DND-41 (cell line): ENCODE data around the gene DPM1.

Experiments used
- ATAC-seq: fragments of 200-7000 bp; cut with Tn5 transposase; 3 replicates; pipeline ENCODE4 v1.9.1; 2021; ENCODE audit warnings: low read depth; ENCODE audit not compliant: insufficient read depth
- DNase-seq: peaks from one replicate; pipeline ENCODE4 v3.0.0-alpha.2; 2020
- H2AFZ ChIP-seq: 2 replicates; pipeline ENCODE4 v1.6.0; 2012; ENCODE audit warnings: low read depth, low read length
- H3K27ac ChIP-seq: 2 replicates; pipeline ENCODE4 v1.5.1; 2012; ENCODE audit warnings: low read length, inconsistent platforms
- H3K27me3 ChIP-seq: fragments of 200-600 bp; sonication (generic); 2 replicates; pipeline ENCODE4 v1.6.0; 2012; ENCODE audit warnings: low read length, mild to moderate bottlenecking, inconsistent platforms; ENCODE audit not compliant: insufficient read depth, poor library complexity
- H3K36me3 ChIP-seq: 2 replicates; pipeline ENCODE4 v1.5.1; 2012; ENCODE audit warnings: low read length, inconsistent platforms; ENCODE audit not compliant: insufficient read depth
- H3K4me1 ChIP-seq: 2 replicates; pipeline ENCODE4 v1.5.1; 2012; ENCODE audit warnings: mild to moderate bottlenecking, low read length; ENCODE audit not compliant: insufficient read depth
- H3K4me2 ChIP-seq: 2 replicates; pipeline ENCODE4 v1.6.0; 2012; ENCODE audit warnings: mild to moderate bottlenecking, moderate library complexity, low read length, inconsistent platforms; ENCODE audit not compliant: insufficient read depth
- H3K4me3 ChIP-seq, 2 experiments: fragments of 200-600 bp in 1 of 2; shearing (Covaris generic) in 1 of 2; 2 replicates each; pipeline ENCODE4 v1.5.1; 2012 to 2016; ENCODE audit warnings: inconsistent platforms in 2 of 2, low read length in 2 of 2, mild to moderate bottlenecking in 2 of 2, low read depth in 1 of 2, moderate library complexity in 1 of 2
- H3K79me2 ChIP-seq: 2 replicates; pipeline ENCODE4 v1.6.0; 2012; ENCODE audit warnings: low read length, inconsistent platforms; ENCODE audit not compliant: insufficient read depth
- H3K9ac ChIP-seq: 2 replicates; pipeline ENCODE4 v1.6.0; 2012; ENCODE audit warnings: low read depth, mild to moderate bottlenecking, inconsistent platforms, low read length, moderate library complexity
- H3K9me3 ChIP-seq: 2 replicates; pipeline ENCODE4 v1.5.1; 2012; ENCODE audit warnings: low read length, moderate library complexity, mild to moderate bottlenecking, inconsistent platforms; ENCODE audit not compliant: insufficient read depth, severe bottlenecking
- H4K20me1 ChIP-seq: 2 replicates; pipeline ENCODE4 v1.6.0; 2012; ENCODE audit warnings: low read length; ENCODE audit not compliant: insufficient read depth
- EZH2 ChIP-seq: IDR thresholded peaks from 3 replicates; pipeline ENCODE4 v1.6.1; 2012; ENCODE audit warnings: borderline replicate concordance, low read depth, mild to moderate bottlenecking, moderate library complexity, low read length, inconsistent platforms; ENCODE audit not compliant: severe bottlenecking
- TF ChIP-seq, protein P1 (sequence below): IDR thresholded peaks from 2 replicates; pipeline ENCODE4 v1.5.1; 2012; ENCODE audit warnings: borderline replicate concordance, low read length, moderate library complexity, mild to moderate bottlenecking; ENCODE audit not compliant: poor library complexity, severe bottlenecking; ENCODE audit errors: extremely low read depth

DPM1 gene

DNA sequence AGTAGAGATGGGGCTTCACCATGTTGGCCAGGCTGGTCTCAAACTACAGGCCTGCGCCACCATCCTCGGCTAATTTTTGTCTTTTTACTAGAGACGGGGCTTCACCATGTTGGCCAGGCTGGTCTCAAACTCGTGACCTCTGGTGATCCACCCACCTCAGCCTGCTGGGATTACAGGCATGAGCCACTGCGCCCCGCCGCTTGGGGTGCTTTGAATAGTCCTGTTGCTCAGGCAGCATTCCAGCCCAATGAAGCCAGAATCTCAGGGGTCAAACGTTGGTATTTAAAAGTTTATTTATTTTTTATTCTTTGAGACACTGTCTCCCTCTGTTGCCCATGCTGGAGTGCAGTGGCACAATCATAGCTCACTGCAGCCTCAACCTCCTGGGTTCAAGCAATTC lies 11.6 kb upstream of the DPM1 start:
- Histone ChIP-seq H4K20me1 (no peaks in the 10 kb centered on the region), H3K4me3 (no peak overlapping the region), H3K4me1 (no peaks in the 10 kb centered on the region), H3K9me3 (no peaks in the 10 kb centered on the region), H3K27ac (no peak overlapping the region), H3K27me3 (peaks cover 13% of the 10 kb centered on the region), H3K36me3 (no peaks in the 10 kb centered on the region), H2AFZ (no peak overlapping the region), H3K9ac (no peak overlapping the region), H3K4me2 (no peak overlapping the region), H3K79me2 (no peaks in the 10 kb centered on the region)
- no peak for ATAC-seq
- no peak for TF ChIP-seq EZH2
- TF ChIP-seq, protein P1, sequence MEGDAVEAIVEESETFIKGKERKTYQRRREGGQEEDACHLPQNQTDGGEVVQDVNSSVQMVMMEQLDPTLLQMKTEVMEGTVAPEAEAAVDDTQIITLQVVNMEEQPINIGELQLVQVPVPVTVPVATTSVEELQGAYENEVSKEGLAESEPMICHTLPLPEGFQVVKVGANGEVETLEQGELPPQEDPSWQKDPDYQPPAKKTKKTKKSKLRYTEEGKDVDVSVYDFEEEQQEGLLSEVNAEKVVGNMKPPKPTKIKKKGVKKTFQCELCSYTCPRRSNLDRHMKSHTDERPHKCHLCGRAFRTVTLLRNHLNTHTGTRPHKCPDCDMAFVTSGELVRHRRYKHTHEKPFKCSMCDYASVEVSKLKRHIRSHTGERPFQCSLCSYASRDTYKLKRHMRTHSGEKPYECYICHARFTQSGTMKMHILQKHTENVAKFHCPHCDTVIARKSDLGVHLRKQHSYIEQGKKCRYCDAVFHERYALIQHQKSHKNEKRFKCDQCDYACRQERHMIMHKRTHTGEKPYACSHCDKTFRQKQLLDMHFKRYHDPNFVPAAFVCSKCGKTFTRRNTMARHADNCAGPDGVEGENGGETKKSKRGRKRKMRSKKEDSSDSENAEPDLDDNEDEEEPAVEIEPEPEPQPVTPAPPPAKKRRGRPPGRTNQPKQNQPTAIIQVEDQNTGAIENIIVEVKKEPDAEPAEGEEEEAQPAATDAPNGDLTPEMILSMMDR: no peak
- no peak for DNase-seq

DNA sequence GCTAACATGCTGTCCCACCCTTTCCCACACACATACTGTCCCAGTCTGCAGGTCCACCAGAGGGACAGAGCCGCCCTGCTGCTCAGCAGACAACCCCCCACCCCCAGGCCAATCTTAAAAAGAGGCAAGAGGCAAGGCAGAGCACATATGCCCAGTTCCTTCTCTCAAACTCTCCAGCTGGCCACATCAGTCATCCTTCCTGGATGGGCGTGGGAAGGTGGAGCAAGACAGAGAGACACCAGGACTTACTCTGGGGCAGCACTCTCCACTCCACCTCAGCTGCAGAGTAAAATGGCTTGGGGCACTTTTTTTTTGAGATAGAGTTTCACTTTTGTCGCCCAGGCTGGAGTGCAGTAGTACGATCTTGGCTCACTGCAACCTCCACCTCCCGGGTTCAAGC lies 11.1 kb upstream of the DPM1 start:
- Histone ChIP-seq H3K9ac (no peak overlapping the region), H3K4me3 (no peak overlapping the region), H3K36me3 (no peaks in the 10 kb centered on the region), H2AFZ (no peak overlapping the region), H3K79me2 (no peaks in the 10 kb centered on the region), H3K27ac (no peak overlapping the region), H3K4me2 (no peak overlapping the region), H3K9me3 (no peaks in the 10 kb centered on the region), H3K27me3 (peaks cover 13% of the 10 kb centered on the region), H3K4me1 (no peaks in the 10 kb centered on the region), H4K20me1 (no peaks in the 10 kb centered on the region)
- DNase-seq (no peak), ATAC-seq (no peak)
- no peak for TF ChIP-seq EZH2
- TF ChIP-seq, protein P1: no peak

DNA sequence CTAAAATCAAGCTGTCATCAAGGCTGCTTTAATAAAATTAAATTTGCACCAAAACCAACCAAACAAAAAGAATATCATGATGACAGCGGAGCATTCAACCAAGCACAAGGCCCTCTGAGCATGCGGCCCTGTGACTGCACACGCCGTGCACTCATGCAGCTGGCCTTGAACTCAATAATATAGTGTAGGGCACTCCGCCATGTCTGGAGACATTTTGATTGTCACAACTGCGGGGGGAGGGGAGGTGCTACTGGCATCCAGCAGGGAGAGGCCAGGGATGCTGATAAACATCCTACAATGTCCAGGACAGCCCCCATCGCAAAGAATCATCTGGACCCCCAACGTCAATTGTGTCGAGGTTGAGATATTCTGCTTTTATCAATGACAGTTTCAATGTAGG lies 10.0 kb upstream of the DPM1 start:
- no peak overlapping the region for H3K4me3 ChIP-seq
- H3K36me3 ChIP-seq: no peaks in the 10 kb centered on the region
- no peaks in the 10 kb centered on the region for H4K20me1 ChIP-seq
- no peaks in the 10 kb centered on the region for H3K4me1 ChIP-seq
- TF ChIP-seq EZH2: no peak
- TF ChIP-seq, protein P1: no peak
- no peaks in the 10 kb centered on the region for H3K79me2 ChIP-seq
- no peaks in the 10 kb centered on the region for H3K9me3 ChIP-seq
- no peak overlapping the region for H2AFZ ChIP-seq
- ATAC-seq (no peak), DNase-seq (no peak)
- H3K4me2 ChIP-seq: no peak overlapping the region
- no peak overlapping the region for H3K9ac ChIP-seq
- H3K27me3 ChIP-seq: peaks cover 13% of the 10 kb centered on the region
- H3K27ac ChIP-seq: no peak overlapping the region

DNA sequence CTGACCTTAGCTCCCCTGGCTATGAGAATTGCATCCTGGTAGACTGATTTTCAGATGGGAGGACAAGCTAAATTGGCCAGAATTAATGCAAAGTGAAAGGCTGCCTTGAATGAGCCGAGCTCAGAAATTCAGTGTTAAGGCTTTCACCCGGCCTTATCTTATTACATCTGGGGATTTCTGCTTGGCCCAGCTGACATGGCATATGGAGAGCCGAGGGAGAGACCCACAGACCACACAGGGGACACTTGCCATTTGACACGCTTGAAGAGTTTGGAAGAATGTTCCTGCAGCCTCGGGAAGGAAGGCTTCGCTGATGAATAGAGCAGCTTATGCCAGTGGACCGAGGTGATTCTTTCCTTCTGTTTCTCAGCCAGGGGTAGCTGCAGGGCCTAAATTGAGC lies 9.3 kb upstream of the DPM1 start:
- TF ChIP-seq, protein P1: no peak
- no peak for TF ChIP-seq EZH2
- no peak overlapping the region for H2AFZ ChIP-seq
- H4K20me1 ChIP-seq: no peaks in the 10 kb centered on the region
- no peaks in the 10 kb centered on the region for H3K9me3 ChIP-seq
- H3K4me1 ChIP-seq: no peaks in the 10 kb centered on the region
- no peaks in the 10 kb centered on the region for H3K36me3 ChIP-seq
- H3K4me2 ChIP-seq: no peak overlapping the region
- H3K27me3 ChIP-seq: peaks cover 8% of the 10 kb centered on the region
- no peak for ATAC-seq
- H3K79me2 ChIP-seq: no peaks in the 10 kb centered on the region
- H3K9ac ChIP-seq: no peak overlapping the region
- H3K27ac ChIP-seq: no peak overlapping the region
- no peak overlapping the region for H3K4me3 ChIP-seq
- no peak for DNase-seq
